WTC11 (cell line): ENCODE results near the gene TRMT112.

ENCODE experiments used
- ATF1 ChIP-seq: sonication (generic); formaldehyde crosslinking; IDR thresholded peaks from 2 replicates; pipeline ENCODE4 v1.8.1; 2023; ENCODE audit warnings: mild to moderate bottlenecking, moderate library complexity, missing genetic modification reagents
- CREB1 ChIP-seq: sonication (generic); formaldehyde crosslinking; IDR thresholded peaks from 2 replicates; pipeline ENCODE4 v1.8.0; 2023; ENCODE audit warnings: mild to moderate bottlenecking, missing genetic modification reagents
- GABPB1 ChIP-seq: sonication (generic); formaldehyde crosslinking; IDR thresholded peaks from 2 replicates; pipeline ENCODE4 v1.8.1; 2023; ENCODE audit warnings: mild to moderate bottlenecking, missing genetic modification reagents
- IRF2 ChIP-seq: sonication (generic); formaldehyde crosslinking; IDR thresholded peaks from 2 replicates; pipeline ENCODE4 v1.8.0; 2022; ENCODE audit warnings: low read depth, missing genetic modification reagents, borderline replicate concordance
- STAT6 ChIP-seq: sonication (generic); formaldehyde crosslinking; conservative IDR thresholded peaks from 2 replicates; pipeline ENCODE4 v1.8.1; 2023; ENCODE audit warnings: mild to moderate bottlenecking, low read depth, missing genetic modification reagents, moderate library complexity
- ZMAT4 ChIP-seq: fragments of 250-450 bp; sonication (Bioruptor Pico); IDR thresholded peaks from 2 replicates; pipeline ENCODE4 v1.9.0; 2021; ENCODE audit warnings: mild to moderate bottlenecking
- ZNF121 ChIP-seq: sonication (generic); formaldehyde crosslinking; IDR thresholded peaks from 2 replicates; pipeline ENCODE4 v1.8.0; 2023; ENCODE audit warnings: missing genetic modification reagents
- TF ChIP-seq, protein P1 (sequence below): fragments of 200-600 bp; IDR thresholded peaks from 2 replicates; pipeline ENCODE4 v1.8.0; 2022; ENCODE audit warnings: antibody characterized with exemption
- TF ChIP-seq, protein P2 (sequence below): fragments of 250-450 bp; sonication (Bioruptor Pico); IDR thresholded peaks from 2 replicates; pipeline ENCODE4 v1.9.0; 2021; ENCODE audit warnings: moderate library complexity, mild to moderate bottlenecking, inconsistent platforms, borderline replicate concordance

- TF ChIP-seq ATF1 (no peak), ZMAT4 (CRISPR knock-in tag) (no peak), IRF2 (no peak), ZNF121 (CRISPR knock-in tag) (no peak), STAT6 (no peak), CREB1 (no peak), GABPB1 (CRISPR knock-in tag) (no peak)
- TF ChIP-seq, protein P1, sequence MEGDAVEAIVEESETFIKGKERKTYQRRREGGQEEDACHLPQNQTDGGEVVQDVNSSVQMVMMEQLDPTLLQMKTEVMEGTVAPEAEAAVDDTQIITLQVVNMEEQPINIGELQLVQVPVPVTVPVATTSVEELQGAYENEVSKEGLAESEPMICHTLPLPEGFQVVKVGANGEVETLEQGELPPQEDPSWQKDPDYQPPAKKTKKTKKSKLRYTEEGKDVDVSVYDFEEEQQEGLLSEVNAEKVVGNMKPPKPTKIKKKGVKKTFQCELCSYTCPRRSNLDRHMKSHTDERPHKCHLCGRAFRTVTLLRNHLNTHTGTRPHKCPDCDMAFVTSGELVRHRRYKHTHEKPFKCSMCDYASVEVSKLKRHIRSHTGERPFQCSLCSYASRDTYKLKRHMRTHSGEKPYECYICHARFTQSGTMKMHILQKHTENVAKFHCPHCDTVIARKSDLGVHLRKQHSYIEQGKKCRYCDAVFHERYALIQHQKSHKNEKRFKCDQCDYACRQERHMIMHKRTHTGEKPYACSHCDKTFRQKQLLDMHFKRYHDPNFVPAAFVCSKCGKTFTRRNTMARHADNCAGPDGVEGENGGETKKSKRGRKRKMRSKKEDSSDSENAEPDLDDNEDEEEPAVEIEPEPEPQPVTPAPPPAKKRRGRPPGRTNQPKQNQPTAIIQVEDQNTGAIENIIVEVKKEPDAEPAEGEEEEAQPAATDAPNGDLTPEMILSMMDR = no peak
- TF ChIP-seq, protein P2, sequence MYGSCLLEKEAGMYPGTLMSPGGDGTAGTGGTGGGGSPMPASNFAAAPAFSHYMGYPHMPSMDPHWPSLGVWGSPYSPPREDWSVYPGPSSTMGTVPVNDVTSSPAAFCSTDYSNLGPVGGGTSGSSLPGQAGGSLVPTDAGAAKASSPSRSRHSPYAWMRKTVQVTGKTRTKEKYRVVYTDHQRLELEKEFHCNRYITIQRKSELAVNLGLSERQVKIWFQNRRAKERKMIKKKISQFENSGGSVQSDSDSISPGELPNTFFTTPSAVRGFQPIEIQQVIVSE (CRISPR knock-in tag) = no peak
These were observed 24.7 kb downstream of the TRMT112 start for GRCh38 chr11:64292460-64293254.
